Measurements from ENCODE around the gene HACD1. TPM values are rescaled to one million over a fixed set of nuclear protein-coding genes. Genes with fewer than 3 reads are reported as not detected.

The HACD1 gene
- total RNA-seq, 4 donors from 2014 or later, result 6.1 to 9.3 (median 7.5) TPM

DNA sequence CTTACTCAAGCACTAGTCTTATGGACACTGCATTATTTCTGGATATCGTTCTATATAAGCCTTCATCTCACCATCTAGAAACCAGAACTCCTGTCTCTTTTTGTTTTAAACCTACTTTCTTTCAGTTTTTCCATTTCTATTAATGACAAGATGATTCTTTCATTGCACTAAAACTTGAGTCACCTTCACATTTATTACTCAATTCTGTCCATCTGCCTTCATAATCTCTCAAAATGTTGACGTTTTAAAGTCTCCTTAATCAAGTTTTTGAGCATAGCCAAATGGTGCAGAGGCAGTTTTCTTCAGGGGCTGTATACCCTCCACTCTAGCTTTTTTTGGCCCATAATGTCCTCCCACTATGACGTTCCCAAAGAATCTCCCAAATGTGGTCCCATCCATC, 44.3 kb upstream of the HACD1 start:
- Histone ChIP-seq H3K4me3 (no peak overlapping the region), H3K9me3 (peaks cover 0 to 7% (median 0%) of the 10 kb centered on the region in 4 donors), H3K36me3 (peaks cover 0 to 18% (median 0%) of the 10 kb centered on the region in 3 donors), H3K27me3 (no peaks in the 10 kb centered on the region), H3K4me1 (peaks cover 0 to 12% (median 2%) of the 10 kb centered on the region in 4 donors), H3K27ac (no peak overlapping the region)
- DNase-seq (ENCODE audit: low spot score in 2 of 2), result no peak
- no peak for TF ChIP-seq POLR2A (IDR thresholded peaks at IDR 0.05)
- no peak for TF ChIP-seq EP300 (IDR thresholded peaks at IDR 0.05)
- TF ChIP-seq, protein P1, sequence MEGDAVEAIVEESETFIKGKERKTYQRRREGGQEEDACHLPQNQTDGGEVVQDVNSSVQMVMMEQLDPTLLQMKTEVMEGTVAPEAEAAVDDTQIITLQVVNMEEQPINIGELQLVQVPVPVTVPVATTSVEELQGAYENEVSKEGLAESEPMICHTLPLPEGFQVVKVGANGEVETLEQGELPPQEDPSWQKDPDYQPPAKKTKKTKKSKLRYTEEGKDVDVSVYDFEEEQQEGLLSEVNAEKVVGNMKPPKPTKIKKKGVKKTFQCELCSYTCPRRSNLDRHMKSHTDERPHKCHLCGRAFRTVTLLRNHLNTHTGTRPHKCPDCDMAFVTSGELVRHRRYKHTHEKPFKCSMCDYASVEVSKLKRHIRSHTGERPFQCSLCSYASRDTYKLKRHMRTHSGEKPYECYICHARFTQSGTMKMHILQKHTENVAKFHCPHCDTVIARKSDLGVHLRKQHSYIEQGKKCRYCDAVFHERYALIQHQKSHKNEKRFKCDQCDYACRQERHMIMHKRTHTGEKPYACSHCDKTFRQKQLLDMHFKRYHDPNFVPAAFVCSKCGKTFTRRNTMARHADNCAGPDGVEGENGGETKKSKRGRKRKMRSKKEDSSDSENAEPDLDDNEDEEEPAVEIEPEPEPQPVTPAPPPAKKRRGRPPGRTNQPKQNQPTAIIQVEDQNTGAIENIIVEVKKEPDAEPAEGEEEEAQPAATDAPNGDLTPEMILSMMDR (IDR thresholded peaks at IDR 0.05), result no peak
- 92 to 94% methylated on average over 3 of the region's 3 CpGs for WGBS, 2 donors

- DNase-seq (ENCODE audit: low spot score in 2 of 2), result no peak
- Histone ChIP-seq H3K9me3 (peaks cover 0 to 7% (median 0%) of the 10 kb centered on the region in 4 donors), H3K27ac (no peak overlapping the region), H3K36me3 (peaks cover 0 to 18% (median 0%) of the 10 kb centered on the region in 3 donors), H3K4me3 (no peak overlapping the region), H3K4me1 (peaks cover 0 to 12% (median 2%) of the 10 kb centered on the region in 4 donors), H3K27me3 (no peaks in the 10 kb centered on the region)
- no peak for TF ChIP-seq EP300 (IDR thresholded peaks at IDR 0.05)
- TF ChIP-seq, protein P1 (IDR thresholded peaks at IDR 0.05), result no peak
- no peak for TF ChIP-seq POLR2A (IDR thresholded peaks at IDR 0.05)
Measured at GRCh38 chr10:17660921-17661320, 43.7 kb upstream of the HACD1 start.

- H3K4me1 ChIP-seq, result peaks cover 0 to 13% (median 0%) of the 10 kb centered on the region in 4 donors
- no peaks in the 10 kb centered on the region for H3K27me3 ChIP-seq
- H3K27ac ChIP-seq, result no peak overlapping the region
- no peak for TF ChIP-seq EP300 (IDR thresholded peaks at IDR 0.05)
- TF ChIP-seq, protein P1 (IDR thresholded peaks at IDR 0.05), result no peak
- no peak for TF ChIP-seq POLR2A (IDR thresholded peaks at IDR 0.05)
- H3K4me3 ChIP-seq, result no peak overlapping the region
- H3K36me3 ChIP-seq, result peaks cover 0 to 18% (median 0%) of the 10 kb centered on the region in 3 donors
- peaks cover 0 to 7% (median 0%) of the 10 kb centered on the region in 4 donors for H3K9me3 ChIP-seq
- DNase-seq (ENCODE audit: low spot score in 2 of 2), result no peak
- WGBS, 2 donors, result 88 to 91% methylated on average over 4 of the region's 4 CpGs
Measured at GRCh38 chr10:17659365-17659764, 42.2 kb upstream of the HACD1 start.

DNA sequence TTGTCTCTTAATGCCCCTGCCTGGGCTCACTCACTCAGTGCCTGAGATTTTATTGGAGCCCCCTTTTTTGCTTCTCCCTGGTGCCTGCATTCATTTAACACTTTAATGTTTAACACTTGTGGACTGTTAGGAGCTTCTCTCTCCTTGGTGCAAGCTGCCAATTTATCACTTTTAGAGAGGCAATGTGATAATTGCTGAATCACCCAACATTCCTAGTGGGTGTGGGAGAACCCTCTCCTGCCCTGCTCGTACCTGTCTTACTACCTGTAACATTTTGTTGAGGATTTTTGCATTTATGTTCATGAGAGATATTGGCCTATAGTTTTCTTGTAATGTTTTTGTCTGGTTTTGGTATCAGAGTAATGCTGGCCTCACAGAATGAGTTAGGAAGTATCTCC, 39.9 kb upstream of the HACD1 start:
- Histone ChIP-seq H3K9me3 (peaks cover 0 to 7% (median 0%) of the 10 kb centered on the region in 4 donors), H3K27ac (no peak overlapping the region)
- 68 to 79% methylated on average over 1 of the region's 1 CpG for WGBS, 2 donors

DNA sequence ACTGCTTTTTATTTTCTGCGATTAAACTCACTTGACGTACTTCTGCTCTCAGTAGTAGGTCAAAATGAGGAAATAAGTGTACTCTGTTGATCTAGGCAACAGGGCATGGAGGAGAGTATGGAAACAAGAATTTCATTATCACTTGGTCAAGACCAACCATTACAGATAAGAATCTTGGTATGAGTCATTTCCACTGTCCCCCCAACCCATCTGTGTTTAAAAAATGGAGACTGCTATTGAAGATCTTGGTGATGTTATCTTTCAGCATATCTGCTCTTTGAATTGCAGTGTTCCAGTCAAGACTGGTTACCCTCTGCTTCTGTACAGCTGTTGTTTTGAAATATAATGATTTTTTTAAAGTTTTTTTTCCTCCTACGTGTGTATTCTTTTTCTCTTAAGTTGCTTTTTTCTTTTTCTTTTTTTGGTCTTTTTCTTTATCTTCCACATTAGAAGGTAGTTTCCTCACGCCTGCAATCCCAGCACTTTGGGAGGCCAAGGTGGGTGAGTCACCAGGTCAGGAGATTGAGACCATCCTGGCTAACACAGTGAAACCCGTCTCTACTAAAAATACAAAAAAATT, 38.5 kb upstream of the HACD1 start:
- WGBS, 2 donors, result 89 to 92% methylated on average over 5 of the region's 5 CpGs
- Histone ChIP-seq H3K27me3 (no peaks in the 10 kb centered on the region), H3K27ac (no peak overlapping the region), H3K36me3 (peaks cover 0 to 8% (median 0%) of the 10 kb centered on the region in 3 donors), H3K4me1 (peaks cover 0 to 37% (median 6%) of the 10 kb centered on the region in 4 donors), H3K4me3 (no peak overlapping the region), H3K9me3 (peaks cover 0 to 7% (median 0%) of the 10 kb centered on the region in 4 donors)
- no peak for TF ChIP-seq POLR2A (IDR thresholded peaks at IDR 0.05)
- no peak for TF ChIP-seq EP300 (IDR thresholded peaks at IDR 0.05)
- TF ChIP-seq, protein P1 (IDR thresholded peaks at IDR 0.05), result no peak
- DNase-seq (ENCODE audit: low spot score in 2 of 2), result no peak

More for the DNA sequence above, 39.9 kb upstream of the HACD1 start:
- peaks cover 0 to 25% (median 3%) of the 10 kb centered on the region in 4 donors for H3K4me1 ChIP-seq
- H3K4me3 ChIP-seq, result no peak overlapping the region
- TF ChIP-seq, protein P1 (IDR thresholded peaks at IDR 0.05), result no peak
- no peak for TF ChIP-seq EP300 (IDR thresholded peaks at IDR 0.05)
- no peak for TF ChIP-seq POLR2A (IDR thresholded peaks at IDR 0.05)
- no peaks in the 10 kb centered on the region for H3K27me3 ChIP-seq
- no peak for DNase-seq (ENCODE audit: low spot score in 2 of 2)
- H3K36me3 ChIP-seq, result peaks cover 0 to 21% (median 0%) of the 10 kb centered on the region in 3 donors

Data from tibial nerve (tissue), 4 donors.